HepG2 (cell line): ENCODE results near the gene BBOF1. TPM values are rescaled to one million over a fixed set of nuclear protein-coding genes. Genes with fewer than 3 reads are reported as not detected.

Experiments used
- ATF7 ChIP-seq, 2 experiments: fragments of 450-650 bp in 1 of 2; sonication (generic) in 1 of 2; formaldehyde crosslinking in 1 of 2; IDR thresholded peaks; 2 replicates each; pipeline versions ENCODE4 v1.4.0 to v1.6.1; 2016 to 2020; ENCODE audit warnings: antibody characterized with exemption in 1 of 2, mild to moderate bottlenecking in 1 of 2, missing genetic modification reagents in 1 of 2
- ATF7-NPFF ChIP-seq: sonication (generic); formaldehyde crosslinking; IDR thresholded peaks from 2 replicates; pipeline ENCODE4 v1.8.1; 2023; ENCODE audit warnings: mild to moderate bottlenecking, low read depth, missing genetic modification reagents, moderate library complexity
- EED ChIP-seq: sonication (generic); formaldehyde crosslinking; IDR thresholded peaks from 2 replicates; pipeline ENCODE4 v1.5.0; 2020; ENCODE audit warnings: mild to moderate bottlenecking, missing genetic modification reagents
- RAD21 ChIP-seq: fragments of 450-650 bp; formaldehyde crosslinking; IDR thresholded peaks from 2 replicates; pipeline ENCODE4 v1.5.0; 2020; ENCODE audit warnings: mild to moderate bottlenecking
- SAFB2 ChIP-seq: sonication (generic); formaldehyde crosslinking; IDR thresholded peaks from 2 replicates; pipeline ENCODE4 v1.5.1; 2020; ENCODE audit warnings: missing genetic modification reagents, low read depth, mild to moderate bottlenecking, borderline replicate concordance
- STAG1 ChIP-seq: sonication (generic); formaldehyde crosslinking; IDR thresholded peaks from 2 replicates; pipeline ENCODE4 v1.4.0; 2020; ENCODE audit warnings: missing genetic modification reagents
- ZNF207 ChIP-seq: fragments of 450-650 bp; IDR thresholded peaks from 2 replicates; pipeline ENCODE4 v1.6.1; 2016; ENCODE audit warnings: antibody characterized with exemption, borderline replicate concordance
- ZNF230 ChIP-seq: sonication (generic); formaldehyde crosslinking; IDR thresholded peaks from 2 replicates; pipeline ENCODE4 v1.4.0; 2020; ENCODE audit warnings: mild to moderate bottlenecking, missing genetic modification reagents
- ZNF572 ChIP-seq: sonication (generic); formaldehyde crosslinking; IDR thresholded peaks from 2 replicates; pipeline ENCODE4 v1.5.1; 2020; ENCODE audit warnings: mild to moderate bottlenecking, missing genetic modification reagents
- ZNF629 ChIP-seq: sonication (generic); formaldehyde crosslinking; conservative IDR thresholded peaks from 2 replicates; pipeline ENCODE4 v1.5.0; 2020; ENCODE audit warnings: missing genetic modification reagents
- ZSCAN20 ChIP-seq: sonication (generic); formaldehyde crosslinking; IDR thresholded peaks from 2 replicates; pipeline ENCODE4 v1.4.0; 2020; ENCODE audit warnings: missing genetic modification reagents, mild to moderate bottlenecking, borderline replicate concordance
- polyA plus RNA-seq, 8 experiments: library from polyadenylated mRNA; depleted of rRNA in 3 of 8; stranded (reverse) in 7 of 8; unstranded in 1 of 8; fragments of >200 nt; fragmentation: Illumina TruSeq in 4 of 8; extraction: Trizol in 4 of 8; gene quantifications; 2 replicates each; pipeline versions ENCODE4 v1.2.1 to v1.2.3, GENCODE V29; 2011 to 2016; ENCODE audit warnings: low read depth in 4 of 8, missing spikeins in 1 of 8, mixed read lengths in 1 of 8; ENCODE audit not compliant: insufficient read depth in 1 of 8
- total RNA-seq, 5 experiments: library from RNA; depleted of rRNA; stranded (reverse); fragments of >200 nt; fragmentation: Illumina TruSeq; extraction: Trizol; gene quantifications; 2 replicates each; pipeline ENCODE4 v1.2.3, GENCODE V29; 2016; ENCODE audit warnings: low read depth in 1 of 5
- TF ChIP-seq, protein P1 (sequence below): sonication (generic); formaldehyde crosslinking; IDR thresholded peaks from 2 replicates; pipeline ENCODE4 v1.4.0; 2020; ENCODE audit warnings: missing genetic modification reagents, borderline replicate concordance
- TF ChIP-seq, protein P2 (sequence below), 2 experiments: sonication (generic) in 1 of 2; formaldehyde crosslinking in 1 of 2; IDR thresholded peaks; 2 replicates each; pipeline versions ENCODE4 v1.5.1 to v1.6.1; 2011 to 2020; ENCODE audit warnings: borderline replicate concordance in 1 of 2, low read depth in 1 of 2, low read length in 1 of 2, mild to moderate bottlenecking in 1 of 2, missing genetic modification reagents in 1 of 2, moderate library complexity in 1 of 2
- TF ChIP-seq, protein P3 (sequence below): IDR thresholded peaks from 2 replicates; pipeline ENCODE4 v1.6.1; 2016; ENCODE audit warnings: missing compliant biosample characterization, missing genetic modification reagents, borderline replicate concordance
- TF ChIP-seq, protein P4 (sequence below): sonication (generic); formaldehyde crosslinking; IDR thresholded peaks from 2 replicates; pipeline ENCODE4 v1.8.0; 2022; ENCODE audit warnings: missing genetic modification reagents, mild to moderate bottlenecking, borderline replicate concordance
- TF ChIP-seq, protein P5 (sequence below): sonication (generic); formaldehyde crosslinking; IDR thresholded peaks from 2 replicates; pipeline ENCODE4 v1.5.0; 2020; ENCODE audit warnings: missing genetic modification reagents, mild to moderate bottlenecking, borderline replicate concordance
- TF ChIP-seq, protein P6 (sequence below): IDR thresholded peaks from 2 replicates; pipeline ENCODE4 v1.6.1; 2016; ENCODE audit warnings: low read depth, control low read depth

BBOF1 gene
- total and polyA plus RNA-seq, 2 of the 13 experiments (the other 11 are each of a cell fraction or from before 2014, with no cell fraction given), result 1.6 to 2.3 TPM

DNA sequence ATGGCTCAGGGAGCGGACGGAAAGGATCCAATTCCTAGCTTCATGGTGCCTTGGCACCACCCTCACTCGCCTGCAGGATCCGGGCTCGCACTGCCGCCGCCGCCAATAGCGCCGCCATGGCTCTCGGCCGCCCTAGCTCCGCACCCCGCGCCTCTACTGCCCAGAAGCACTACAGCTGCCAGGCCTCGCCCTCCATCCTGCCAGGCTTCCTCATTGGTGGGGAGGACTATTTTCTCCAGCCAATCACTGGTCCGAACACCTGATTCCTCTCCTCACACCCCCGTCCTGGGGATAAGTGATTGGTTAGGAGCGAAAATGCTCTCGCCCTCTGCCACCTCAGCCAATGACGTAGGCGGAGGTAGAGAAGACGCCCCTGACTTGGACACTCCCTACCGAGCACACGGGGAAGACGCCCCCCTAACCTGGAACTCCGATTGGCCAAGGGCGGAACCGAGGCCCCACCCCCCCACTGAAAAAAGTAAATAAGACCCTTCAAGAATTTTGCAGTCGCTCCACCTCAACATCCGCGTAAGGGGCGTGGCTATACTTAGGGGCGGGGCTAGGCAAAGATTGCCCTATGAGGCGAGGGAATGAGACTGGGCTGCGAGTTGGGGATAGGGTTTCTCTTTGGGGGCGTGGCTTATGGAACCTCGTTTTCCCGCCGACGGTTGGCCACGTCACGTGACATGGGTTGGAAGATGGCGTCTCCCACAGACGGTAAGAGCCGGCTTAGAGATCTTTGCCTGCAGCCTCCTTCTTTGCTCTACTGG is 65.3 kb downstream of the BBOF1 start, which contains the start of the genes ALDH6A1 and LIN52 (continued):
- TF ChIP-seq ZNF572 (CRISPR knock-in tag) (no peak), RAD21 (peak; percentile 49), ATF7 (IDR thresholded peaks at IDR 0.05) (0 out of 2 replicates have a peak, but pooled peaks have one; percentile 24), ATF7 (CRISPR knock-in tag; IDR thresholded peaks at IDR 0.05) (no peak), ZSCAN20 (no peak), ZNF629 (no peak), ATF7-NPFF (CRISPR knock-in tag) (peak; percentile 61; the same call in 1 of the 2 replicates), STAG1 (CRISPR knock-in tag) (no peak), EED (CRISPR knock-in tag) (no peak), ZNF230 (CRISPR knock-in tag) (no peak), ZNF207 (peak; percentile 82; the same call in 1 of the 2 replicates), SAFB2 (no peak)
- TF ChIP-seq, protein P1, sequence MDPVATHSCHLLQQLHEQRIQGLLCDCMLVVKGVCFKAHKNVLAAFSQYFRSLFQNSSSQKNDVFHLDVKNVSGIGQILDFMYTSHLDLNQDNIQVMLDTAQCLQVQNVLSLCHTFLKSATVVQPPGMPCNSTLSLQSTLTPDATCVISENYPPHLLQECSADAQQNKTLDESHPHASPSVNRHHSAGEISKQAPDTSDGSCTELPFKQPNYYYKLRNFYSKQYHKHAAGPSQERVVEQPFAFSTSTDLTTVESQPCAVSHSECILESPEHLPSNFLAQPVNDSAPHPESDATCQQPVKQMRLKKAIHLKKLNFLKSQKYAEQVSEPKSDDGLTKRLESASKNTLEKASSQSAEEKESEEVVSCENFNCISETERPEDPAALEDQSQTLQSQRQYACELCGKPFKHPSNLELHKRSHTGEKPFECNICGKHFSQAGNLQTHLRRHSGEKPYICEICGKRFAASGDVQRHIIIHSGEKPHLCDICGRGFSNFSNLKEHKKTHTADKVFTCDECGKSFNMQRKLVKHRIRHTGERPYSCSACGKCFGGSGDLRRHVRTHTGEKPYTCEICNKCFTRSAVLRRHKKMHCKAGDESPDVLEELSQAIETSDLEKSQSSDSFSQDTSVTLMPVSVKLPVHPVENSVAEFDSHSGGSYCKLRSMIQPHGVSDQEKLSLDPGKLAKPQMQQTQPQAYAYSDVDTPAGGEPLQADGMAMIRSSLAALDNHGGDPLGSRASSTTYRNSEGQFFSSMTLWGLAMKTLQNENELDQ (CRISPR knock-in tag), result no peak
- TF ChIP-seq, protein P2, sequence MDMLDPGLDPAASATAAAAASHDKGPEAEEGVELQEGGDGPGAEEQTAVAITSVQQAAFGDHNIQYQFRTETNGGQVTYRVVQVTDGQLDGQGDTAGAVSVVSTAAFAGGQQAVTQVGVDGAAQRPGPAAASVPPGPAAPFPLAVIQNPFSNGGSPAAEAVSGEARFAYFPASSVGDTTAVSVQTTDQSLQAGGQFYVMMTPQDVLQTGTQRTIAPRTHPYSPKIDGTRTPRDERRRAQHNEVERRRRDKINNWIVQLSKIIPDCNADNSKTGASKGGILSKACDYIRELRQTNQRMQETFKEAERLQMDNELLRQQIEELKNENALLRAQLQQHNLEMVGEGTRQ (IDR thresholded peaks at IDR 0.05; ENCODE audit: low read depth, low read length), result peak; percentile 97
- TF ChIP-seq, protein P2 (CRISPR knock-in tag; IDR thresholded peaks at IDR 0.05; ENCODE audit: borderline replicate concordance), result peak; percentile 95
- TF ChIP-seq, protein P3, sequence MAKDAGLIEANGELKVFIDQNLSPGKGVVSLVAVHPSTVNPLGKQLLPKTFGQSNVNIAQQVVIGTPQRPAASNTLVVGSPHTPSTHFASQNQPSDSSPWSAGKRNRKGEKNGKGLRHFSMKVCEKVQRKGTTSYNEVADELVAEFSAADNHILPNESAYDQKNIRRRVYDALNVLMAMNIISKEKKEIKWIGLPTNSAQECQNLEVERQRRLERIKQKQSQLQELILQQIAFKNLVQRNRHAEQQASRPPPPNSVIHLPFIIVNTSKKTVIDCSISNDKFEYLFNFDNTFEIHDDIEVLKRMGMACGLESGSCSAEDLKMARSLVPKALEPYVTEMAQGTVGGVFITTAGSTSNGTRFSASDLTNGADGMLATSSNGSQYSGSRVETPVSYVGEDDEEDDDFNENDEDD (CRISPR knock-in tag), result peak; percentile 96
- TF ChIP-seq, protein P4, sequence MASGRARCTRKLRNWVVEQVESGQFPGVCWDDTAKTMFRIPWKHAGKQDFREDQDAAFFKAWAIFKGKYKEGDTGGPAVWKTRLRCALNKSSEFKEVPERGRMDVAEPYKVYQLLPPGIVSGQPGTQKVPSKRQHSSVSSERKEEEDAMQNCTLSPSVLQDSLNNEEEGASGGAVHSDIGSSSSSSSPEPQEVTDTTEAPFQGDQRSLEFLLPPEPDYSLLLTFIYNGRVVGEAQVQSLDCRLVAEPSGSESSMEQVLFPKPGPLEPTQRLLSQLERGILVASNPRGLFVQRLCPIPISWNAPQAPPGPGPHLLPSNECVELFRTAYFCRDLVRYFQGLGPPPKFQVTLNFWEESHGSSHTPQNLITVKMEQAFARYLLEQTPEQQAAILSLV, result no peak; the same call in 1 of the 2 replicates
- TF ChIP-seq, protein P5, sequence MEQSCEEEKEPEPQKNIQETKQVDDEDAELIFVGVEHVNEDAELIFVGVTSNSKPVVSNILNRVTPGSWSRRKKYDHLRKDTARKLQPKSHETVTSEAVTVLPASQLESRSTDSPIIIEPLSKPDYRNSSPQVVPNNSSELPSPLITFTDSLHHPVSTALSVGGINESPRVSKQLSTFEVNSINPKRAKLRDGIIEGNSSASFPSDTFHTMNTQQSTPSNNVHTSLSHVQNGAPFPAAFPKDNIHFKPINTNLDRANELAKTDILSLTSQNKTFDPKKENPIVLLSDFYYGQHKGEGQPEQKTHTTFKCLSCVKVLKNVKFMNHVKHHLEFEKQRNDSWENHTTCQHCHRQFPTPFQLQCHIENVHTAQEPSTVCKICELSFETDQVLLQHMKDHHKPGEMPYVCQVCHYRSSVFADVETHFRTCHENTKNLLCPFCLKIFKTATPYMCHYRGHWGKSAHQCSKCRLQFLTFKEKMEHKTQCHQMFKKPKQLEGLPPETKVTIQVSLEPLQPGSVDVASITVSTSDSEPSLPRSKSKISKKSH (CRISPR knock-in tag), result no peak
- TF ChIP-seq, protein P6, sequence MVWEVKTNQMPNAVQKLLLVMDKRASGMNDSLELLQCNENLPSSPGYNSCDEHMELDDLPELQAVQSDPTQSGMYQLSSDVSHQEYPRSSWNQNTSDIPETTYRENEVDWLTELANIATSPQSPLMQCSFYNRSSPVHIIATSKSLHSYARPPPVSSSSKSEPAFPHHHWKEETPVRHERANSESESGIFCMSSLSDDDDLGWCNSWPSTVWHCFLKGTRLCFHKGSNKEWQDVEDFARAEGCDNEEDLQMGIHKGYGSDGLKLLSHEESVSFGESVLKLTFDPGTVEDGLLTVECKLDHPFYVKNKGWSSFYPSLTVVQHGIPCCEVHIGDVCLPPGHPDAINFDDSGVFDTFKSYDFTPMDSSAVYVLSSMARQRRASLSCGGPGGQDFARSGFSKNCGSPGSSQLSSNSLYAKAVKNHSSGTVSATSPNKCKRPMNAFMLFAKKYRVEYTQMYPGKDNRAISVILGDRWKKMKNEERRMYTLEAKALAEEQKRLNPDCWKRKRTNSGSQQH, result peak; percentile 75
